Upper lobe of left lung (tissue), 6 donors: ENCODE results near the gene GJD4. TPM values are rescaled to one million over a fixed set of nuclear protein-coding genes. Genes with fewer than 3 reads are reported as not detected.
A peak's percentile ranks its signal among the peaks of the same experiment; 100 is the strongest.

Experiments
- ATAC-seq, 2 donors: fragments of 200-7000 bp; cut with Tn5 transposase; one replicate each; pipeline ENCODE4 v1.9.1; 2022; ENCODE audit warnings: mild to moderate bottlenecking in 2 of 2, moderate library complexity in 2 of 2; ENCODE audit not compliant: low FRiP score in 2 of 2
- DNase-seq, 2 donors: peaks; one replicate each; pipeline ENCODE4 v3.0.0-alpha.2; 2019 to 2020
- H3K27ac ChIP-seq, 4 donors: fragments of 200-600 bp; sonication (generic); one replicate each; pipeline ENCODE4 v1.5.1; 2016 to 2019
- H3K27me3 ChIP-seq, 4 donors: fragments of 200-600 bp; sonication (generic); one replicate each; pipeline ENCODE4 v1.5.1; 2017 to 2019
- H3K36me3 ChIP-seq, 4 donors: fragments of 200-600 bp; sonication (generic); one replicate each; pipeline ENCODE4 v1.5.1; 2016 to 2019
- H3K4me1 ChIP-seq, 4 donors: fragments of 200-600 bp; sonication (generic); one replicate each; pipeline ENCODE4 v1.5.1; 2018 to 2019
- H3K4me3 ChIP-seq, 4 donors: fragments of 200-600 bp; sonication (generic); one replicate each; pipeline ENCODE4 v1.5.1; 2017 to 2019; ENCODE audit warnings: mild to moderate bottlenecking in 2 of 4, moderate library complexity in 1 of 4
- H3K9me3 ChIP-seq, 4 donors: fragments of 200-600 bp; sonication (generic); one replicate each; pipeline ENCODE4 v1.5.1; 2018 to 2019
- EP300 ChIP-seq, 4 donors: sonication (generic); formaldehyde crosslinking; IDR thresholded peaks; one replicate each; pipeline ENCODE4 v1.5.1; 2017; ENCODE audit warnings: antibody characterized with exemption in 4 of 4, control low read depth in 2 of 4
- POLR2A ChIP-seq, 4 donors: fragments of 450-650 bp; IDR thresholded peaks; one replicate each; pipeline ENCODE4 v1.5.1; 2016 to 2017; ENCODE audit warnings: antibody characterized with exemption in 4 of 4, mild to moderate bottlenecking in 2 of 4
- POLR2AphosphoS5 ChIP-seq, 2 donors: sonication (generic); formaldehyde crosslinking; IDR thresholded peaks; one replicate each; pipeline ENCODE4 v1.5.1; 2017; ENCODE audit warnings: antibody characterized with exemption in 2 of 2
- WGBS, 2 donors: methylation state at CpG; one replicate each; pipeline ENCODE4 v1.1.5; 2017 to 2018; 5-methylcytosine and 5-hydroxymethylcytosine counted together
- total RNA-seq, 6 donors: library from RNA; depleted of rRNA in 4 of 6; stranded (reverse); fragments of >200 nt in 4 of 6; gene quantifications; one replicate each; pipeline versions ENCODE4 v1.1.0 to v1.2.1, GENCODE V29; 2016 to 2021
- TF ChIP-seq, protein P1 (sequence below), 6 experiments: fragments of 450-650 bp in 4 of 6; fragments of 200-600 bp in 2 of 6; sonication (generic) in 2 of 6; IDR thresholded peaks; one replicate each; pipeline ENCODE4 v1.5.1; 2016 to 2019; ENCODE audit warnings: antibody characterized with exemption in 6 of 6
- donor health status: DM: no; HTN: no; CAD: no; lungs with moderate emphysema.
- donor health status: DM: no; HTN: yes; CAD: no; lungs with severe emphysema.

GJD4 gene, protein sequence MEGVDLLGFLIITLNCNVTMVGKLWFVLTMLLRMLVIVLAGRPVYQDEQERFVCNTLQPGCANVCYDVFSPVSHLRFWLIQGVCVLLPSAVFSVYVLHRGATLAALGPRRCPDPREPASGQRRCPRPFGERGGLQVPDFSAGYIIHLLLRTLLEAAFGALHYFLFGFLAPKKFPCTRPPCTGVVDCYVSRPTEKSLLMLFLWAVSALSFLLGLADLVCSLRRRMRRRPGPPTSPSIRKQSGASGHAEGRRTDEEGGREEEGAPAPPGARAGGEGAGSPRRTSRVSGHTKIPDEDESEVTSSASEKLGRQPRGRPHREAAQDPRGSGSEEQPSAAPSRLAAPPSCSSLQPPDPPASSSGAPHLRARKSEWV
- total RNA-seq, result not detected

DNA sequence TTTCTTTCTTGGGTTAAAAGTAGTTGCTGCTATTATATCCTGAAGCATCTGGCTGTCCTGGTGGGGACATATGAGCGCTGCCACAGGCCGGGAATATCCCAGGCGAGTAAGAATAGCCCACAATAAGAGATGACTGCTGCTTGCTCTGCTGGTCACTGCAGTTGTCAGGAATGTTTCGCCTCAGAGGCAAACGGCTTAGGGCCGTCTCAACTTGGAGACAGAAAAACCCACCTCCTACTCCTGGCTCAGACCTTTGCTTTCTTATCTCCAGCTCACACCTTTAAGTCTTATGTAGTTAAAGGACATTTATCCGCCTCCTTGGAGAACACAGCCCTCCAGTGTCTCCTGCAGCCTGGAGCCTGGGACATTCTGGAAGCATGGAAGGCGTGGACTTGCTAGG is at the start of gene GJD4:
TSS of gene GJD4 (plus strand) at position 151 of the 400 bp plus-strand sequence. CDS start at position 378, 227 bp downstream.
- no peak for DNase-seq
- TF ChIP-seq POLR2A (IDR thresholded peaks at IDR 0.05), result no peak
- TF ChIP-seq, protein P1, sequence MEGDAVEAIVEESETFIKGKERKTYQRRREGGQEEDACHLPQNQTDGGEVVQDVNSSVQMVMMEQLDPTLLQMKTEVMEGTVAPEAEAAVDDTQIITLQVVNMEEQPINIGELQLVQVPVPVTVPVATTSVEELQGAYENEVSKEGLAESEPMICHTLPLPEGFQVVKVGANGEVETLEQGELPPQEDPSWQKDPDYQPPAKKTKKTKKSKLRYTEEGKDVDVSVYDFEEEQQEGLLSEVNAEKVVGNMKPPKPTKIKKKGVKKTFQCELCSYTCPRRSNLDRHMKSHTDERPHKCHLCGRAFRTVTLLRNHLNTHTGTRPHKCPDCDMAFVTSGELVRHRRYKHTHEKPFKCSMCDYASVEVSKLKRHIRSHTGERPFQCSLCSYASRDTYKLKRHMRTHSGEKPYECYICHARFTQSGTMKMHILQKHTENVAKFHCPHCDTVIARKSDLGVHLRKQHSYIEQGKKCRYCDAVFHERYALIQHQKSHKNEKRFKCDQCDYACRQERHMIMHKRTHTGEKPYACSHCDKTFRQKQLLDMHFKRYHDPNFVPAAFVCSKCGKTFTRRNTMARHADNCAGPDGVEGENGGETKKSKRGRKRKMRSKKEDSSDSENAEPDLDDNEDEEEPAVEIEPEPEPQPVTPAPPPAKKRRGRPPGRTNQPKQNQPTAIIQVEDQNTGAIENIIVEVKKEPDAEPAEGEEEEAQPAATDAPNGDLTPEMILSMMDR (IDR thresholded peaks at IDR 0.05), result no peak
- no peak for TF ChIP-seq EP300 (IDR thresholded peaks at IDR 0.05)
- TF ChIP-seq POLR2AphosphoS5 (IDR thresholded peaks at IDR 0.05), result no peak
- Histone ChIP-seq H3K4me3 (no peak within 1 kb of the TSS), H3K27me3 (peaks cover 0 to 13% (median 7%) of the 10 kb centered on the region in 4 donors), H3K9me3 (no peaks in the 10 kb centered on the region), H3K27ac (no peak within 1 kb of the TSS), H3K36me3 (no peaks in the 10 kb centered on the region), H3K4me1 (peaks cover 9 to 16% (median 11%) of the 10 kb centered on the region in 4 donors)
- 58 to 68% methylated on average over 8 of the region's 8 CpGs for WGBS, 2 donors
- no peak for ATAC-seq

DNA sequence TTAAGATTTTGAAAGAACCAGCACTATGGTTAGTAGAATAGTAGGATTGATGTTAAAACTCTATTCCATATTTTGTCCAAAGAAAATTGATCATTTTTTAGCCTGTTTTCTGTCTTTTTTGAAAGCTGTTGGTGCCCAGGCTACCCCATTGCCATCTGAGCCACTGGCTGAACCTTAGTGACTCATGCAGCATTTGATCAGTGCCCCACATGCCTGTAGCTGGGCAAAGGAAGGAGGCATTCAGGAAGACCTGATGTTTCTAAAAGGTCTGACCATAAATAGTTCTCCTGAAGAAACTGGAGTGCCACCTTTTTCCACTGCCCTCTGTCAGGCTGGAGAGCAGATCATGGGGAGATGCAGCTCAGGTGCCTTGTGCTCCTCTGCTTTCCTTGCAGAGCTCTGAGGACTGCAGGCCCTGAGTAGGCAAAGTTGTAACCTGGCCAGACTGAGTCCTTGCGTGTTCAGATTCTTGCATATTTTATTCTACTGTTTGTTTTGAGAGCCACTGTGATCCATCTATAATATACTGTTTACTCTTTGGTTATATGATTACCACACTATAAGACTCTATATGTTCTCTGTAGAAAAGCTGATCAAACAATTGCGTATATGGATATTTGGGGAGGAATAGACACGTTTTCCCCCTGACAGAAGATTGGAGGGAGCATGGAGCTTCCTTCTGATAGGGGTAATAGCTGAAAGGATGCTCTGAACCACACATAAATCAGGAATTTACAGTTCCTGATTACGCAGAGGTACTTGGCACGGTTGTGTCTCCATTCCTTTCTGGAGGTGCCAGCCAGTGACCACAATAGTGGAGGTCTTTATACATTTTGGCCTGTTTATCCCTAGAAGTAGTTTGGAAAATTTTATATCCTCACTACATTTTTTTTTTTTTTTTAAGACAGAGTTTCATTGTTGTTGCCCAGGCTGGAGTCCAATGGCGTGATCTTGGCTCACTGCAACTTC is 48.9 kb upstream of the GJD4 start:
- H3K27ac ChIP-seq, result no peak overlapping the region
- peaks cover 0 to 34% (median 13%) of the 10 kb centered on the region in 4 donors for H3K36me3 ChIP-seq
- H3K4me3 ChIP-seq, result no peak overlapping the region
- DNase-seq, result no peak
- no peaks in the 10 kb centered on the region for H3K27me3 ChIP-seq
- H3K4me1 ChIP-seq, result no peaks in the 10 kb centered on the region
- TF ChIP-seq POLR2A (IDR thresholded peaks at IDR 0.05), result no peak
- TF ChIP-seq, protein P1 (IDR thresholded peaks at IDR 0.05), result no peak
- no peak for TF ChIP-seq EP300 (IDR thresholded peaks at IDR 0.05)
- no peak for TF ChIP-seq POLR2AphosphoS5 (IDR thresholded peaks at IDR 0.05)
- no peaks in the 10 kb centered on the region for H3K9me3 ChIP-seq
- WGBS, 2 donors, result 94 to 98% methylated on average over 6 of the region's 6 CpGs
- no peak for ATAC-seq

DNA sequence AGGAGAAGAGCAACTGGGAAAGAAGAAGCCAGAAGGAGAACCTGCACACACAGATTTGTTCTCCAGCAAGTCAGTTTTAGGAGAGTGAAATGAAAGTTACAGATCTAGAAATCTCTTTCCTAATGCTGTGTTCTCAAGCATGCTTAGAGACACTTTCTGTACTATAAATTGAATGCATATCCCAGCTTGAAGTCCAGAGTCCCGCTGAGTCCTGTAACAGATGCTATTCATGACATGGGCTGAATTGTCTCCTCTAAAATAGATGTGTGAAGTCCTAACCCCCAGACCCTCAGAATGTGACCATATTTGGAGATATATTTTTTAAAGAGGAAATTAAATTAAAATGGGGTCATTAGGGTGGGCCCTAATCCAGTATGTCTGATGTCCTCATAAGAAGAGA is 46.9 kb upstream of the GJD4 start:
- no peak for ATAC-seq
- no peak overlapping the region for H3K4me3 ChIP-seq
- H3K27ac ChIP-seq, result no peak overlapping the region
- peaks cover 0 to 34% (median 12%) of the 10 kb centered on the region in 4 donors for H3K36me3 ChIP-seq
- no peak for TF ChIP-seq POLR2A (IDR thresholded peaks at IDR 0.05)
- TF ChIP-seq, protein P1 (IDR thresholded peaks at IDR 0.05), result no peak
- TF ChIP-seq POLR2AphosphoS5 (IDR thresholded peaks at IDR 0.05), result no peak
- no peak for TF ChIP-seq EP300 (IDR thresholded peaks at IDR 0.05)
- H3K9me3 ChIP-seq, result no peaks in the 10 kb centered on the region
- H3K27me3 ChIP-seq, result no peaks in the 10 kb centered on the region
- WGBS, 2 donors, result 81 to 100% methylated on average over 1 of the region's 1 CpG
- H3K4me1 ChIP-seq, result peaks cover 0 to 1% (median 0%) of the 10 kb centered on the region in 4 donors
- DNase-seq, result no peak

DNA sequence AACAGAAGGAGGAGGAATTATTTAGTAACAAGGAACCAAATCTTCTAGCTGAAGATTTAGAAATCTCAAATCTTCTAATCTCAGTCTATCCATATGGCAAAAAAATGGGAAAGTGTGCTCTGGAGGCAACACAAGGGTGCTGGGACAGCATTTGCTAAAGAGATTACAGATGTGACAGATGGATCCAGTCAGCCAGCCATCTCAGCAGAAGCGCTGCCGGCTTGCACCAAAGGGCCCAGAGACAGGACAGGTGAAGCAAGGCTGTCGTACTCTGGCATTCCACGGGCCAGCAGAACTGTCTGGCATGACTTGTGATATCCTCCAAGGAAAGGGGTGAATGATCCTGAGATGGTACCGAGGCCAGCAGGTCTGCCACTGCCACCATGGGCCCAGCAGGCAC is 45.7 kb upstream of the GJD4 start:
- no peak overlapping the region for H3K4me3 ChIP-seq
- 93 to 96% methylated on average over 5 of the region's 5 CpGs for WGBS, 2 donors
- DNase-seq (peak in 1 of 2 donors; percentile 19), ATAC-seq (no peak)
- no peak overlapping the region for H3K27ac ChIP-seq
- TF ChIP-seq POLR2A (IDR thresholded peaks at IDR 0.05), result no peak
- no peak for TF ChIP-seq POLR2AphosphoS5 (IDR thresholded peaks at IDR 0.05)
- TF ChIP-seq EP300 (IDR thresholded peaks at IDR 0.05), result no peak
- TF ChIP-seq, protein P1 (IDR thresholded peaks at IDR 0.05), result no peak
- H3K36me3 ChIP-seq, result peaks cover 0 to 28% (median 7%) of the 10 kb centered on the region in 4 donors
- peaks cover 0 to 13% (median 4%) of the 10 kb centered on the region in 4 donors for H3K4me1 ChIP-seq
- H3K27me3 ChIP-seq, result no peaks in the 10 kb centered on the region
- H3K9me3 ChIP-seq, result no peaks in the 10 kb centered on the region
